Keratinocyte (primary cell): ENCODE data around the gene ALAS2. TPM values are rescaled to one million over a fixed set of nuclear protein-coding genes. Genes with fewer than 3 reads are reported as not detected.

Experiments used
- DNase-seq: peaks from one replicate; pipeline ENCODE4 v3.0.0-alpha.2; 2011; ENCODE audit warnings: low read depth, missing footprints, low spot score
- FAIRE-seq: peaks from 2 replicates; lab custom pipeline; 2011; peaks lifted over from hg19 to GRCh38; lab: Jason Lieb, UNC
- H2AFZ ChIP-seq: 2 replicates; pipeline ENCODE4 v1.6.0; 2012; ENCODE audit warnings: low read length, control low read depth, inconsistent platforms; ENCODE audit not compliant: control insufficient read depth
- H3K27ac ChIP-seq: 2 replicates; pipeline ENCODE4 v1.5.1; 2011; ENCODE audit warnings: low read length; ENCODE audit not compliant: control insufficient read depth, insufficient read depth
- H3K27me3 ChIP-seq: 3 replicates; pipeline ENCODE4 v1.6.0; 2011; ENCODE audit warnings: low read length; ENCODE audit not compliant: control insufficient read depth, insufficient read depth; ENCODE audit errors: extremely low read depth
- H3K36me3 ChIP-seq, 2 experiments: 2 replicates in 1 of 2; 3 replicates in 1 of 2; pipeline ENCODE4 v1.5.1; 2011; ENCODE audit warnings: low read length in 2 of 2, mild to moderate bottlenecking in 1 of 2; ENCODE audit not compliant: control insufficient read depth in 2 of 2, insufficient read depth in 2 of 2; ENCODE audit errors: extremely low read depth in 1 of 2
- H3K4me1 ChIP-seq: 3 replicates; pipeline ENCODE4 v1.5.1; 2011; ENCODE audit warnings: low read length; ENCODE audit not compliant: control insufficient read depth, insufficient read depth; ENCODE audit errors: extremely low read depth
- H3K4me2 ChIP-seq: 3 replicates; pipeline ENCODE4 v1.6.0; 2011; ENCODE audit warnings: low read depth, low read length; ENCODE audit not compliant: control insufficient read depth, insufficient read depth; ENCODE audit errors: extremely low read depth
- H3K4me3 ChIP-seq, 3 experiments: fragments of 200-600 bp in 1 of 3; sonication (generic) in 1 of 3; 2 replicates in 2 of 3; 3 replicates in 1 of 3; pipeline ENCODE4 v1.5.1; 2011 to 2016; ENCODE audit warnings: low read length in 3 of 3, mild to moderate bottlenecking in 3 of 3, control low read depth in 2 of 3, inconsistent platforms in 1 of 3, low read depth in 1 of 3, mixed read lengths in 1 of 3, mixed run types in 1 of 3, moderate library complexity in 1 of 3; ENCODE audit not compliant: control insufficient read depth in 2 of 3, insufficient read depth in 2 of 3; ENCODE audit errors: extremely low read depth in 1 of 3
- H3K79me2 ChIP-seq: 2 replicates; pipeline ENCODE4 v1.6.0; 2012; ENCODE audit warnings: low read length; ENCODE audit not compliant: control insufficient read depth, insufficient read depth
- H3K9ac ChIP-seq: 3 replicates; pipeline ENCODE4 v1.6.0; 2011; ENCODE audit warnings: low read length; ENCODE audit not compliant: control insufficient read depth, insufficient read depth; ENCODE audit errors: extremely low read depth
- H3K9me1 ChIP-seq: 3 replicates; pipeline ENCODE4 v1.6.0; 2011; ENCODE audit warnings: low read length; ENCODE audit not compliant: control insufficient read depth, insufficient read depth; ENCODE audit errors: extremely low read depth
- H3K9me3 ChIP-seq: 2 replicates; pipeline ENCODE4 v1.5.1; 2012; ENCODE audit warnings: low read depth, low read length; ENCODE audit not compliant: control insufficient read depth
- H4K20me1 ChIP-seq: 3 replicates; pipeline ENCODE4 v1.6.0; 2011; ENCODE audit warnings: low read length; ENCODE audit not compliant: control insufficient read depth, insufficient read depth; ENCODE audit errors: extremely low read depth
- CTCF ChIP-seq, 3 experiments: IDR thresholded peaks in 1 of 3; conservative IDR thresholded peaks in 1 of 3; optimal IDR thresholded peaks in 1 of 3; 2 replicates in 2 of 3; 3 replicates in 1 of 3; pipeline versions ENCODE3 to v1.5.1; 2011; ENCODE audit warnings: low read length in 3 of 3, mild to moderate bottlenecking in 3 of 3, moderate library complexity in 2 of 3, control low read depth in 1 of 3, inconsistent platforms in 1 of 3; ENCODE audit not compliant: insufficient read depth in 2 of 3; ENCODE audit errors: extremely low read depth in 1 of 3
- EZH2 ChIP-seq: IDR thresholded peaks from one replicate; pipeline ENCODE4 v1.6.1; 2012; ENCODE audit warnings: inconsistent platforms, mild to moderate bottlenecking, low read length, moderate library complexity
- dilution Hi-C: fragments of 300-500 bp; cut with MboI; formaldehyde crosslinking; loops from one replicate; pipeline ENCODE4 v1.7.0; 2020; ENCODE audit warnings: low sequenced_read_pairs; ENCODE audit not compliant: extremely low pct_ligation_motif_present
- polyA plus RNA-seq, 5 experiments: library from polyadenylated mRNA; depleted of rRNA in 3 of 5; stranded (reverse) in 3 of 5; stranded (forward) in 1 of 5; unstranded in 1 of 5; fragments of >200 nt; gene quantifications; 1 replicate in 1 of 5; 2 replicates in 3 of 5; 3 replicates in 1 of 5; pipeline versions ENCODE4 v1.2.1 to v1.2.3, GENCODE V29; 2011 to 2012; ENCODE audit warnings: missing spikeins in 2 of 5, low read depth in 1 of 5, low replicate concordance in 1 of 5

Gene ALAS2
- polyA plus RNA-seq, 1 donor (not counting 4 experiments of a cell fraction or from before 2014, with no cell fraction given), result not detected

GRCh38 chrX:55033429-55033828 lies 2.7 kb upstream of the ALAS2 start:
- Histone ChIP-seq H3K27me3 (no peaks in the 10 kb centered on the region), H3K36me3 (no peaks in the 10 kb centered on the region), H3K4me3 (no peak overlapping the region), H2AFZ (no peak overlapping the region), H3K27ac (no peak overlapping the region), H3K4me2 (no peak overlapping the region), H3K9me3 (no peaks in the 10 kb centered on the region), H3K79me2 (no peaks in the 10 kb centered on the region), H3K4me1 (no peaks in the 10 kb centered on the region), H3K9ac (no peak overlapping the region), H3K9me1 (no peaks in the 10 kb centered on the region), H4K20me1 (no peaks in the 10 kb centered on the region)
- FAIRE-seq (no peak), DNase-seq (no peak)
- TF ChIP-seq EZH2 (no peak), CTCF (optimal IDR thresholded peaks at IDR 0.05 in 1 of 3, IDR thresholded peaks at IDR 0.05 in 1 of 3, conservative IDR thresholded peaks at IDR 0.05 in 1 of 3; ENCODE audit: extremely low read depth in 1 of 3, insufficient read depth in 2 of 3, low read length in 3 of 3) (no peak)
- dilution Hi-C loops, result no loop called here

DNA sequence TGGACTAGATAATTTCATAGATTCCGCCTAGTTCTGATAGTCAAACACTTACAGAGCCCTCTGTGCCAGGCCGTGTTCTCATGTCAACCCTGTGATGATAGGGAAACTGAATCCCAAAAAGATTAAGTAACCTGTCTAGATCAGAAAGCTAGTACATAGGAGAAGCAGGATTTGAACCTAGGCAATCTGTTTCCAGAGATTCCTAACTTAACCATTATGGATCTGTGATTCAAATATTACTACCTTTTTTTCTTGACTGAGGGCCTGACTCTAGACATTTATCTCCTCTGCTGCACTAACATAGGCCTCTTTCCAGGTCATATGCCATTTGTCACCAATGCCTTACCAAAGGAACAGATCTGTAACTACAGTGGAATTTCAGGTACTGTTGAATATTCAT lies 1.5 kb downstream of the ALAS2 start:
- H3K9me3 ChIP-seq, result no peaks in the 10 kb centered on the region
- TF ChIP-seq EZH2, result no peak
- dilution Hi-C loops, result no loop called here
- no peaks in the 10 kb centered on the region for H4K20me1 ChIP-seq
- H3K9ac ChIP-seq, result no peak overlapping the region
- DNase-seq (no peak), FAIRE-seq (no peak)
- no peak overlapping the region for H2AFZ ChIP-seq
- no peaks in the 10 kb centered on the region for H3K9me1 ChIP-seq
- H3K27ac ChIP-seq, result no peak overlapping the region
- H3K4me3 ChIP-seq, result no peak overlapping the region
- H3K79me2 ChIP-seq, result no peaks in the 10 kb centered on the region
- H3K27me3 ChIP-seq, result no peaks in the 10 kb centered on the region
- no peaks in the 10 kb centered on the region for H3K36me3 ChIP-seq
- no peak overlapping the region for H3K4me2 ChIP-seq
- no peaks in the 10 kb centered on the region for H3K4me1 ChIP-seq

DNA sequence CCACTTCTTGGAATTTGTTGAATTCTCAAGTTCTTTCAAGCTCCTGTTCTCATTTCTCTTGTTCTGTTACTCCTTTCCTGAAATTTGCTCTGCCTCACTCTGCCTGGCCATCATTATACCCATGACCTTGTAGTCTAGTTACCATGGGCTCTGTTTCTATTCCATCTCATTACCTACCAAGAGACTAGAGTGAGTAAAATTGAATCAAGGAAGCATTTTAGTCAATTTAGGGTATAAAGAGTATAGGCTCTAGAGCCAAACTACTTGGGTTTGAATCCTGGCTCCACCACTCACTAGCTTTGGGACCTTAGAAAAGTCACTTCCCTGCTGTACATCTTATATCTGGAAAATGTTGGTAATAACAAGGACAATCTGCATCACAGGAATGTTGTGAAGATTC lies 2.2 kb downstream of the ALAS2 start:
- Histone ChIP-seq H3K9me1 (no peaks in the 10 kb centered on the region), H3K27ac (no peak overlapping the region), H2AFZ (no peak overlapping the region), H3K27me3 (no peaks in the 10 kb centered on the region), H3K36me3 (no peaks in the 10 kb centered on the region), H4K20me1 (no peaks in the 10 kb centered on the region), H3K4me2 (no peak overlapping the region), H3K9ac (no peak overlapping the region), H3K79me2 (no peaks in the 10 kb centered on the region), H3K4me3 (no peak overlapping the region), H3K9me3 (no peaks in the 10 kb centered on the region), H3K4me1 (no peaks in the 10 kb centered on the region)
- TF ChIP-seq CTCF (optimal IDR thresholded peaks at IDR 0.05 in 1 of 3, IDR thresholded peaks at IDR 0.05 in 1 of 3, conservative IDR thresholded peaks at IDR 0.05 in 1 of 3; ENCODE audit: extremely low read depth in 1 of 3, insufficient read depth in 2 of 3, low read length in 3 of 3) (no peak), EZH2 (no peak)
- dilution Hi-C loops, result no loop called here
- DNase-seq (no peak), FAIRE-seq (no peak)
